Mesenchymal stem cell (in vitro differentiated cells and primary cell): Measurements from ENCODE around the gene NDUFAF2.

Experiments
- DNase-seq: peaks from one replicate; pipeline ENCODE4 v3.0.0-alpha.2; 2013
- H2AFZ ChIP-seq: one replicate; pipeline ENCODE4 v1.6.1; 2013; ENCODE audit warnings: low read depth, mild to moderate bottlenecking, control low read depth, inconsistent platforms, low read length, moderate library complexity
- H2AK5ac ChIP-seq: 2 replicates; pipeline ENCODE4 v1.6.1; 2013; ENCODE audit warnings: low read length, moderate library complexity, mild to moderate bottlenecking, inconsistent platforms; ENCODE audit not compliant: severe bottlenecking
- H2BK120ac ChIP-seq: one replicate; pipeline ENCODE4 v1.6.1; 2013; ENCODE audit warnings: low read depth, mild to moderate bottlenecking, inconsistent platforms, low read length, moderate library complexity
- H2BK12ac ChIP-seq, 2 experiments: one replicate each; pipeline ENCODE4 v1.6.1; 2013; ENCODE audit warnings: inconsistent platforms in 2 of 2, low read length in 2 of 2, mild to moderate bottlenecking in 2 of 2, moderate library complexity in 2 of 2, control low read depth in 1 of 2
- H2BK15ac ChIP-seq: one replicate; pipeline ENCODE4 v1.6.1; 2013; ENCODE audit warnings: mild to moderate bottlenecking, low read depth, inconsistent platforms; ENCODE audit not compliant: poor library complexity, severe bottlenecking
- H2BK5ac ChIP-seq: 2 replicates; pipeline ENCODE4 v1.6.1; 2013; ENCODE audit warnings: low read depth, mild to moderate bottlenecking, low read length, control low read depth, inconsistent platforms; ENCODE audit not compliant: poor library complexity, severe bottlenecking
- H3K14ac ChIP-seq, 2 experiments: one replicate each; pipeline ENCODE4 v1.6.1; 2013; ENCODE audit warnings: inconsistent platforms in 2 of 2, low read length in 2 of 2, control low read depth in 1 of 2, mild to moderate bottlenecking in 1 of 2, moderate library complexity in 1 of 2
- H3K18ac ChIP-seq, 2 experiments: one replicate each; pipeline ENCODE4 v1.6.1; 2013; ENCODE audit warnings: inconsistent platforms in 2 of 2, low read length in 2 of 2, control low read depth in 1 of 2, low read depth in 1 of 2, mild to moderate bottlenecking in 1 of 2
- H3K23ac ChIP-seq, 2 experiments: one replicate each; pipeline ENCODE4 v1.6.1; 2013; ENCODE audit warnings: inconsistent platforms in 2 of 2, low read length in 2 of 2, mild to moderate bottlenecking in 2 of 2, moderate library complexity in 2 of 2, control low read depth in 1 of 2
- H3K27ac ChIP-seq: 2 replicates; pipeline ENCODE4 v1.5.1; 2013; ENCODE audit warnings: mild to moderate bottlenecking, moderate library complexity, low read length, control low read depth, inconsistent platforms; ENCODE audit not compliant: poor library complexity, severe bottlenecking
- H3K27me3 ChIP-seq, 2 experiments: 2 replicates each; pipeline versions ENCODE4 v1.6.1 to v1.7.0; 2013; ENCODE audit warnings: low read length in 2 of 2, mild to moderate bottlenecking in 2 of 2, moderate library complexity in 2 of 2, control low read depth in 1 of 2, inconsistent platforms in 1 of 2; ENCODE audit not compliant: control insufficient read depth in 1 of 2, insufficient read depth in 1 of 2
- H3K36me3 ChIP-seq, 2 experiments: 2 replicates each; pipeline versions ENCODE4 v1.6.1 to v1.7.0; 2013; ENCODE audit warnings: low read length in 2 of 2, control low read depth in 1 of 2, inconsistent platforms in 1 of 2, low read depth in 1 of 2, mild to moderate bottlenecking in 1 of 2; ENCODE audit not compliant: insufficient read depth in 2 of 2, control insufficient read depth in 1 of 2
- H3K4ac ChIP-seq, 2 experiments: one replicate each; pipeline ENCODE4 v1.6.1; 2013; ENCODE audit warnings: inconsistent platforms in 2 of 2, low read length in 2 of 2, mild to moderate bottlenecking in 2 of 2, moderate library complexity in 2 of 2, control low read depth in 1 of 2, low read depth in 1 of 2
- H3K4me1 ChIP-seq: 2 replicates; pipeline ENCODE4 v1.6.1; 2013; ENCODE audit warnings: low read depth, low read length, control low read depth; ENCODE audit not compliant: control insufficient read depth, insufficient read depth
- H3K4me2 ChIP-seq: 2 replicates; pipeline ENCODE4 v1.6.1; 2013; ENCODE audit warnings: low read length, mild to moderate bottlenecking, inconsistent platforms; ENCODE audit not compliant: poor library complexity, severe bottlenecking
- H3K4me3 ChIP-seq, 2 experiments: 2 replicates each; pipeline versions ENCODE4 v1.5.1 to v1.7.0; 2013; ENCODE audit warnings: low read length in 2 of 2, mild to moderate bottlenecking in 2 of 2, control low read depth in 1 of 2, low read depth in 1 of 2; ENCODE audit not compliant: insufficient read depth in 1 of 2
- H3K79me1 ChIP-seq: replicated peaks from 2 replicates; pipeline ENCODE4 v1.6.1; 2013; ENCODE audit warnings: mild to moderate bottlenecking, control low read depth, low read length, inconsistent platforms; ENCODE audit not compliant: poor library complexity, severe bottlenecking
- H3K9ac ChIP-seq: 2 replicates; pipeline ENCODE4 v1.7.0; 2013; ENCODE audit warnings: mild to moderate bottlenecking, low read length, moderate library complexity
- H3K9me3 ChIP-seq: 2 replicates; pipeline ENCODE4 v1.7.0; 2013; ENCODE audit warnings: mild to moderate bottlenecking, low read length; ENCODE audit not compliant: control insufficient read depth
- H4K8ac ChIP-seq: one replicate; pipeline ENCODE4 v1.6.1; 2013; ENCODE audit warnings: inconsistent platforms, mild to moderate bottlenecking, low read length, moderate library complexity
- H4K91ac ChIP-seq: one replicate; pipeline ENCODE4 v1.6.1; 2013; ENCODE audit warnings: mild to moderate bottlenecking, low read length, inconsistent platforms
- WGBS: methylation state at CpG from one replicate; pipeline ENCODE4 v1.1.7; 2013; ENCODE audit warnings: mixed read lengths; 5-methylcytosine and 5-hydroxymethylcytosine counted together

NDUFAF2 gene

DNA sequence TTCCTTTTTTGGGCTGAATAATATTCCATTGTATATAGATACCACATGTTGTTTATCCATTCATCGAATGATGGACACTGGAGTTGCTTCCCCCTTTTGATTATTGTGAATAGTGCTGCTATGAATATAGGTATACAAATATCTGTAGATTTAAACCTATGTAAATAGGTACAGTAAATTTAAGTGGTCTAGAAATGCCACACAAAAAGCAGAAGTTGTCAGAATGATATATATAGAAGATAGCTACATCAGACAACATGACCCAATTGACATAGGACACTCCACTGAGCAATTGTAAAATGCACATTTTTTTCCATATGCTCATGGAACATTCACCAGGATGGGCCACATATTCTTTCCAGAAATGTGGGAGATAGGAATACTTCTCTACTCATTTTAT lies 139.7 kb downstream of the NDUFAF2 start:
- Histone ChIP-seq H2AK5ac (no peak overlapping the region), H3K4me2 (no peak overlapping the region), H3K79me1 (no peaks in the 10 kb centered on the region), H3K27me3 (no peaks in the 10 kb centered on the region), H3K18ac (no peak overlapping the region), H2BK12ac (no peak overlapping the region), H3K23ac (no peak overlapping the region), H3K9me3 (no peaks in the 10 kb centered on the region), H3K4ac (no peak overlapping the region), H3K4me1 (no peaks in the 10 kb centered on the region), H2AFZ (no peak overlapping the region), H3K9ac (no peak overlapping the region), H2BK15ac (no peak overlapping the region), H3K14ac (no peak overlapping the region), H3K4me3 (no peak overlapping the region), H3K36me3 (no peaks in the 10 kb centered on the region), H2BK5ac (no peak overlapping the region), H3K27ac (no peak overlapping the region), H4K91ac (no peak overlapping the region), H4K8ac (no peak overlapping the region), H2BK120ac (no peak overlapping the region)
- WGBS: no CpG with 5 or more reads among the region's 1 CpG
- DNase-seq: no peak

DNA sequence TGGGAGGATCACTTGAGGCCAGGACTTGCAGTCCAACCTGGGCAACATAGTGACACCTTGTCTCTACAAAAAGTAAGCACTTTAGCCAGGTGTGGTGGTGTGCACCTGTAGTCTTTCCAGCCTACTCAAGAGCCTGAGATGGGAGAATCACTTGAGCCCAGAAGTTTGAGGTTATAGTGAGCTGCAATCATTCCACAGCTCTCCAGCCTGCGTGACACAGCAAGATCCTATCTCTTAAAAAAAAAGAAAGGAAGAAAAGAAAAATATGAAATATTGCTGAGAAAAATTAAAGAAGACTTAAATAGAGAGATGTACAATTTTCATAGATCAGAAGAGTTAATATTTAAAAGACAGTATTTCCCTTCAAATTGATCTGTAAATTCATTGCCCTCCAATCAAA lies 140.9 kb downstream of the NDUFAF2 start:
- H3K27me3 ChIP-seq: no peaks in the 10 kb centered on the region
- no peaks in the 10 kb centered on the region for H3K4me1 ChIP-seq
- no peak overlapping the region for H4K91ac ChIP-seq
- no peak overlapping the region for H3K4me3 ChIP-seq
- no peaks in the 10 kb centered on the region for H3K36me3 ChIP-seq
- no CpG with 5 or more reads among the region's 1 CpG for WGBS
- no peak overlapping the region for H2AK5ac ChIP-seq
- no peak overlapping the region for H3K18ac ChIP-seq
- H4K8ac ChIP-seq: no peak overlapping the region
- no peak overlapping the region for H3K4me2 ChIP-seq
- H3K9ac ChIP-seq: no peak overlapping the region
- H2AFZ ChIP-seq: no peak overlapping the region
- H3K23ac ChIP-seq: no peak overlapping the region
- no peak overlapping the region for H2BK15ac ChIP-seq
- H3K4ac ChIP-seq: no peak overlapping the region
- no peak for DNase-seq
- no peaks in the 10 kb centered on the region for H3K79me1 ChIP-seq
- H3K27ac ChIP-seq: no peak overlapping the region
- H2BK5ac ChIP-seq: no peak overlapping the region
- H2BK12ac ChIP-seq: no peak overlapping the region
- H2BK120ac ChIP-seq: no peak overlapping the region
- no peaks in the 10 kb centered on the region for H3K9me3 ChIP-seq
- H3K14ac ChIP-seq: no peak overlapping the region

DNA sequence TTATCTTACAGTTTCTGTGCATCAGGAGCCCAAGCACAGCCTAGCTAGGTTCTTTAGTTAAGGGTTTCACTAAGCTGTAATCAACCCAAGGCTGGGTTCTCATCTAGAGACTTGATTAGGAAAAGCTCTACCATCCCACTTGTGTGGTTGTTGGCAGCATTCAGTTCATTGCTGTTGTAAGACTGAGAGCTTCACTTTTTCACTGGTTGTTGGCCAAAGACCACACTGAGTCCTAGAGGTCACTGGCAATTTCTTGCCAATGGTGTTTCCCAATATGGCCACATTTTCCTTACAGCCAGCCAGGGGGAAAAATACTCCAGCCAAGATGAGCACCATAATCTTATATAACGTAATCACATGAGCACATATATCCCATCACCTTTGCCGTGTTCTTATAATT lies 142.9 kb downstream of the NDUFAF2 start:
- Histone ChIP-seq H2BK15ac (no peak overlapping the region), H3K9ac (no peak overlapping the region), H2BK12ac (no peak overlapping the region), H4K8ac (no peak overlapping the region), H3K14ac (no peak overlapping the region), H3K27me3 (no peaks in the 10 kb centered on the region), H3K9me3 (peaks cover 8% of the 10 kb centered on the region), H3K36me3 (no peaks in the 10 kb centered on the region), H3K79me1 (no peaks in the 10 kb centered on the region), H3K4me2 (no peak overlapping the region), H4K91ac (no peak overlapping the region), H3K4ac (no peak overlapping the region), H2AK5ac (no peak overlapping the region), H3K18ac (no peak overlapping the region), H2AFZ (no peak overlapping the region), H3K4me1 (no peaks in the 10 kb centered on the region), H3K23ac (no peak overlapping the region), H3K4me3 (no peak overlapping the region), H2BK5ac (no peak overlapping the region), H2BK120ac (no peak overlapping the region), H3K27ac (no peak overlapping the region)
- no peak for DNase-seq
- WGBS: no CpG with 5 or more reads among the region's 2 CpGs

DNA sequence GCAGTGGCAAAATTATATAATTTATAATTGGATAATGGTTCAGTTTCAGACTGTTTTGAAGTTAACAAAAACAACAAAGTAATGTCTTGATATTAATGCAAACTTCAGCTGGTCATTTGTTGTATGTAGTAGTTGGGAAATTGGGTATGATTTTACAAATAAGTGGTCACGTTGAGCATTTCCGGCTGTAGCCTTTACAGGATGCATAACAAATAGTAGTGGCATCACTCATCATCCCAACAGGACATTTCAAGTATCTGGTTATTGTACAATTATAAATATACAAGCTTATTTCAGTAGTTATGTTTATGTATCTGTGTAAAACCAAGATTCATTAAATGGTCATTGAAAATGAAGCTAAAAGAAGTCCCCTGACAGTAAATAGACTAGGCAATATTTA lies 144.3 kb downstream of the NDUFAF2 start:
- Histone ChIP-seq H3K4me3 (no peak overlapping the region), H3K4me1 (no peaks in the 10 kb centered on the region)

More for the DNA sequence above, 144.3 kb downstream of the NDUFAF2 start:
- H3K4ac ChIP-seq: no peak overlapping the region
- no peak overlapping the region for H3K23ac ChIP-seq
- DNase-seq: peak; percentile 57
- H2AK5ac ChIP-seq: no peak overlapping the region
- no peak overlapping the region for H3K14ac ChIP-seq
- no peak overlapping the region for H4K91ac ChIP-seq
- no peak overlapping the region for H2AFZ ChIP-seq
- no peak overlapping the region for H2BK5ac ChIP-seq
- H2BK15ac ChIP-seq: no peak overlapping the region
- H2BK12ac ChIP-seq: no peak overlapping the region
- H3K27me3 ChIP-seq: no peaks in the 10 kb centered on the region
- no peak overlapping the region for H2BK120ac ChIP-seq
- H3K27ac ChIP-seq: no peak overlapping the region
- no peaks in the 10 kb centered on the region for H3K36me3 ChIP-seq
- H3K18ac ChIP-seq: no peak overlapping the region
- H4K8ac ChIP-seq: no peak overlapping the region
- H3K4me2 ChIP-seq: no peak overlapping the region
- H3K9me3 ChIP-seq: peaks cover 8% of the 10 kb centered on the region
- no CpG with 5 or more reads among the region's 2 CpGs for WGBS
- no peaks in the 10 kb centered on the region for H3K79me1 ChIP-seq
- H3K9ac ChIP-seq: no peak overlapping the region
